H9 (cell line): ENCODE measurements around the gene DPYD. TPM values are rescaled to one million over a fixed set of nuclear protein-coding genes. Genes with fewer than 3 reads are reported as not detected.

Experiments used
- DNase-seq: peaks from one replicate; pipeline ENCODE4 v3.0.0-alpha.2; 2017
- H2AFZ ChIP-seq: one replicate; pipeline ENCODE4 v1.6.1; 2013; ENCODE audit warnings: mild to moderate bottlenecking, low read length, control low read depth, moderate library complexity
- H2AK5ac ChIP-seq: 2 replicates; pipeline ENCODE4 v1.6.1; 2013; ENCODE audit warnings: low read length, control low read depth, mixed read lengths; ENCODE audit not compliant: insufficient read length
- H2BK120ac ChIP-seq: one replicate; pipeline ENCODE4 v1.6.1; 2013; ENCODE audit warnings: low read depth, mild to moderate bottlenecking, low read length, control low read depth, inconsistent platforms; ENCODE audit not compliant: poor library complexity, severe bottlenecking
- H2BK12ac ChIP-seq: 2 replicates; pipeline ENCODE4 v1.6.1; 2013; ENCODE audit warnings: low read length, control low read depth, mixed read lengths, low read depth; ENCODE audit not compliant: insufficient read length
- H2BK15ac ChIP-seq: 2 replicates; pipeline ENCODE4 v1.6.1; 2013; ENCODE audit warnings: low read depth, low read length, control low read depth
- H2BK20ac ChIP-seq: one replicate; pipeline ENCODE4 v1.6.1; 2013; ENCODE audit warnings: low read depth, mild to moderate bottlenecking, low read length, control low read depth, inconsistent platforms; ENCODE audit not compliant: poor library complexity, severe bottlenecking
- H2BK5ac ChIP-seq: 2 replicates; pipeline ENCODE4 v1.6.1; 2013; ENCODE audit warnings: low read length, control low read depth, mixed read lengths; ENCODE audit not compliant: insufficient read length
- H3K14ac ChIP-seq: 2 replicates; pipeline ENCODE4 v1.6.1; 2013; ENCODE audit warnings: low read length, control low read depth; ENCODE audit not compliant: insufficient read depth
- H3K18ac ChIP-seq: 2 replicates; pipeline ENCODE4 v1.6.1; 2013; ENCODE audit warnings: low read depth, mild to moderate bottlenecking, mixed read lengths, low read length, control low read depth; ENCODE audit not compliant: insufficient read length
- H3K23ac ChIP-seq: 2 replicates; pipeline ENCODE4 v1.6.1; 2013; ENCODE audit warnings: low read length, control low read depth, mixed read lengths, low read depth; ENCODE audit not compliant: insufficient read length
- H3K23me2 ChIP-seq: 2 replicates; pipeline ENCODE4 v1.6.1; 2013; ENCODE audit warnings: low read depth, mild to moderate bottlenecking, mixed read lengths, low read length, control low read depth; ENCODE audit not compliant: insufficient read length, poor library complexity, severe bottlenecking
- H3K27ac ChIP-seq: 2 replicates; pipeline ENCODE4 v1.5.1; 2013; ENCODE audit warnings: low read length, control low read depth, mixed read lengths, low read depth; ENCODE audit not compliant: insufficient read length
- H3K27me3 ChIP-seq: 2 replicates; pipeline ENCODE4 v1.6.1; 2013; ENCODE audit warnings: low read length, control low read depth, inconsistent platforms; ENCODE audit not compliant: insufficient read depth
- H3K4ac ChIP-seq: 2 replicates; pipeline ENCODE4 v1.6.1; 2013; ENCODE audit warnings: low read depth, mild to moderate bottlenecking, control low read depth, inconsistent platforms, low read length, moderate library complexity
- H3K4me1 ChIP-seq: 2 replicates; pipeline ENCODE4 v1.6.1; 2013; ENCODE audit warnings: low read length, control low read depth, inconsistent platforms; ENCODE audit not compliant: insufficient read depth
- H3K4me2 ChIP-seq: 2 replicates; pipeline ENCODE4 v1.6.1; 2013; ENCODE audit warnings: low read length, control low read depth, mixed read lengths; ENCODE audit not compliant: insufficient read length, insufficient read depth
- H3K56ac ChIP-seq: 2 replicates; pipeline ENCODE4 v1.6.1; 2013; ENCODE audit warnings: low read depth, mild to moderate bottlenecking, mixed read lengths, low read length, control low read depth; ENCODE audit not compliant: insufficient read length
- H3K79me1 ChIP-seq: 2 replicates; pipeline ENCODE4 v1.6.1; 2013; ENCODE audit warnings: low read depth, mild to moderate bottlenecking, moderate library complexity, low read length, control low read depth, inconsistent platforms; ENCODE audit not compliant: insufficient read depth, poor library complexity, severe bottlenecking
- H3K79me2 ChIP-seq: 2 replicates; pipeline ENCODE4 v1.6.1; 2013; ENCODE audit warnings: low read length, control low read depth, inconsistent platforms; ENCODE audit not compliant: insufficient read depth
- H3K9ac ChIP-seq: 2 replicates; pipeline ENCODE4 v1.6.1; 2013; ENCODE audit warnings: low read length, control low read depth, mixed read lengths; ENCODE audit not compliant: insufficient read length; ENCODE audit errors: extremely low read depth
- H3K9me3 ChIP-seq: one replicate; pipeline ENCODE4 v1.6.1; 2013; ENCODE audit warnings: low read depth, low read length, inconsistent platforms; ENCODE audit not compliant: control insufficient read depth
- H3T11ph ChIP-seq: one replicate; pipeline ENCODE4 v1.6.1; 2013; ENCODE audit warnings: mild to moderate bottlenecking, low read length, control low read depth, inconsistent platforms
- H4K20me1 ChIP-seq: one replicate; pipeline ENCODE4 v1.6.1; 2013; ENCODE audit not compliant: control insufficient read depth, insufficient read length, insufficient read depth
- H4K5ac ChIP-seq: 2 replicates; pipeline ENCODE4 v1.6.1; 2013; ENCODE audit warnings: low read depth, mild to moderate bottlenecking, mixed read lengths, low read length, control low read depth; ENCODE audit not compliant: insufficient read length
- H4K8ac ChIP-seq: replicated peaks from 2 replicates; pipeline ENCODE4 v1.6.1; 2013; ENCODE audit warnings: low read length, control low read depth, mixed read lengths, low read depth; ENCODE audit not compliant: insufficient read length
- H4K91ac ChIP-seq: 2 replicates; pipeline ENCODE4 v1.6.1; 2013; ENCODE audit warnings: low read depth, mild to moderate bottlenecking, moderate library complexity, mixed read lengths, low read length, control low read depth; ENCODE audit not compliant: insufficient read length
- H3K27ac Mint-ChIP-seq, 3 experiments: 2 replicates in 2 of 3; 3 replicates in 1 of 3; pipeline ENCODE4 v1.8.0; 2020 to 2021; ENCODE audit warnings: mixed read lengths in 3 of 3, mild to moderate bottlenecking in 1 of 3, moderate library complexity in 1 of 3
- H3K27me3 Mint-ChIP-seq: 2 replicates; pipeline ENCODE4 v1.8.0; 2021; ENCODE audit warnings: low read depth, mild to moderate bottlenecking, moderate library complexity, mixed read lengths
- H3K36me3 Mint-ChIP-seq, 3 experiments: 2 replicates in 2 of 3; 3 replicates in 1 of 3; pipeline ENCODE4 v1.8.0; 2020 to 2021; ENCODE audit warnings: low read depth in 3 of 3, mixed read lengths in 3 of 3; ENCODE audit not compliant: insufficient read depth in 1 of 3
- H3K4me1 Mint-ChIP-seq, 2 experiments: 2 replicates each; pipeline ENCODE4 v1.8.0; 2020; ENCODE audit warnings: mixed read lengths in 2 of 2
- H3K4me3 Mint-ChIP-seq, 2 experiments: 2 replicates in 1 of 2; 3 replicates in 1 of 2; pipeline ENCODE4 v1.8.0; 2020 to 2021; ENCODE audit warnings: mild to moderate bottlenecking in 2 of 2, mixed read lengths in 2 of 2, moderate library complexity in 1 of 2
- H3K9me3 Mint-ChIP-seq, 2 experiments: 2 replicates in 1 of 2; 3 replicates in 1 of 2; pipeline ENCODE4 v1.8.0; 2020; ENCODE audit warnings: mild to moderate bottlenecking in 2 of 2, mixed read lengths in 2 of 2, moderate library complexity in 1 of 2
- WGBS: extraction: QIAGEN DNeasy Blood & Tissue Kit; methylation state at CpG from one replicate; pipeline ENCODE4 v1.1.7; 2013; ENCODE audit warnings: missing lambda C conversion rate, low lambda C conversion rate, mixed read lengths; ENCODE audit not compliant: insufficient read length; ENCODE audit errors: extremely low coverage; 5-methylcytosine and 5-hydroxymethylcytosine counted together
- total RNA-seq: library from RNA; stranded (reverse); gene quantifications from 2 replicates; pipeline ENCODE4 v1.2.1, GENCODE V29; 2021
- TF ChIP-seq, protein P1 (sequence below): fragments of 200-600 bp; sonication (generic); conservative IDR thresholded peaks from 3 replicates; pipeline ENCODE4 v1.8.0; 2021; ENCODE audit warnings: antibody characterized with exemption, mild to moderate bottlenecking

The DPYD gene
- total RNA-seq, 1 experiment from 2014 or later, result 0.37 TPM

- Histone ChIP-seq H3K23ac (no peak overlapping the region), H3K27ac (no peak overlapping the region), H4K20me1 (no peaks in the 10 kb centered on the region), H2BK15ac (no peak overlapping the region), H3K27me3 (no peaks in the 10 kb centered on the region), H2BK120ac (no peak overlapping the region), H2BK20ac (no peak overlapping the region), H3K4me1 (no peaks in the 10 kb centered on the region), H3K79me1 (no peaks in the 10 kb centered on the region), H3K4ac (no peak overlapping the region), H3T11ph (no peak overlapping the region), H3K79me2 (no peaks in the 10 kb centered on the region), H3K4me2 (no peak overlapping the region), H4K8ac (no peak overlapping the region), H3K23me2 (no peaks in the 10 kb centered on the region), H4K5ac (no peak overlapping the region), H2AK5ac (no peak overlapping the region), H4K91ac (no peak overlapping the region), H3K14ac (no peak overlapping the region), H3K9me3 (no peaks in the 10 kb centered on the region), H3K9ac (no peak overlapping the region), H2BK5ac (no peak overlapping the region), H3K18ac (no peak overlapping the region), H2BK12ac (no peak overlapping the region), H3K56ac (no peak overlapping the region), H2AFZ (no peak overlapping the region)
- DNase-seq, result no peak
- Mint-ChIP-seq H3K27me3 (no peaks in the 10 kb centered on the region), H3K36me3 (no peaks in the 10 kb centered on the region), H3K9me3 (no peaks in the 10 kb centered on the region), H3K27ac (no peak overlapping the region), H3K4me3 (no peak overlapping the region), H3K4me1 (no peaks in the 10 kb centered on the region; a peak in 1 of 4 replicates)
- WGBS, result no CpG with 5 or more reads among the region's 1 CpG
- TF ChIP-seq, protein P1, sequence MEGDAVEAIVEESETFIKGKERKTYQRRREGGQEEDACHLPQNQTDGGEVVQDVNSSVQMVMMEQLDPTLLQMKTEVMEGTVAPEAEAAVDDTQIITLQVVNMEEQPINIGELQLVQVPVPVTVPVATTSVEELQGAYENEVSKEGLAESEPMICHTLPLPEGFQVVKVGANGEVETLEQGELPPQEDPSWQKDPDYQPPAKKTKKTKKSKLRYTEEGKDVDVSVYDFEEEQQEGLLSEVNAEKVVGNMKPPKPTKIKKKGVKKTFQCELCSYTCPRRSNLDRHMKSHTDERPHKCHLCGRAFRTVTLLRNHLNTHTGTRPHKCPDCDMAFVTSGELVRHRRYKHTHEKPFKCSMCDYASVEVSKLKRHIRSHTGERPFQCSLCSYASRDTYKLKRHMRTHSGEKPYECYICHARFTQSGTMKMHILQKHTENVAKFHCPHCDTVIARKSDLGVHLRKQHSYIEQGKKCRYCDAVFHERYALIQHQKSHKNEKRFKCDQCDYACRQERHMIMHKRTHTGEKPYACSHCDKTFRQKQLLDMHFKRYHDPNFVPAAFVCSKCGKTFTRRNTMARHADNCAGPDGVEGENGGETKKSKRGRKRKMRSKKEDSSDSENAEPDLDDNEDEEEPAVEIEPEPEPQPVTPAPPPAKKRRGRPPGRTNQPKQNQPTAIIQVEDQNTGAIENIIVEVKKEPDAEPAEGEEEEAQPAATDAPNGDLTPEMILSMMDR, result no peak
Measured at GRCh38 chr1:97298966-97299365, 621.9 kb downstream of the DPYD start.
